ENCODE results near the gene SLC6A19. TPM values are rescaled to one million over a fixed set of nuclear protein-coding genes. Genes with fewer than 3 reads are reported as not detected.
A peak's percentile ranks its signal among the peaks of the same experiment; 100 is the strongest.

The SLC6A19 gene
- total and polyA plus RNA-seq, 2 experiments from 2014 or later: 5.2 to 5.8 TPM

GRCh38 chr5:1166370-1166769 lies 35.0 kb upstream of the SLC6A19 start:
- H3K79me2 ChIP-seq: no peaks in the 10 kb centered on the region
- peaks cover 3% of the 10 kb centered on the region for H3K4me1 ChIP-seq (ENCODE audit: insufficient read depth)
- no peaks in the 10 kb centered on the region for H4K20me1 ChIP-seq (ENCODE audit: insufficient read depth, poor library complexity, severe bottlenecking)
- no peaks in the 10 kb centered on the region for H3K27me3 ChIP-seq
- H3K9me2 ChIP-seq (replicated peaks; ENCODE audit: insufficient read depth): no peaks in the 10 kb centered on the region
- no peak for TF ChIP-seq EZH2phosphoT487 (IDR thresholded peaks at IDR 0.05; ENCODE audit: low read depth, severe bottlenecking, unreplicated experiment)
- TF ChIP-seq CTCF (IDR thresholded peaks at IDR 0.05; ENCODE audit: poor library complexity): no peak
- no peak for TF ChIP-seq EZH2 (IDR thresholded peaks at IDR 0.05; ENCODE audit: borderline replicate concordance)
- no peak overlapping the region for H2AFZ ChIP-seq
- no peak for DNase-seq (ENCODE audit: low spot score)
- H3K4me3 ChIP-seq: no peak overlapping the region
- no peaks in the 10 kb centered on the region for H3K9me3 ChIP-seq (ENCODE audit: low read depth)
- H3K36me3 ChIP-seq (replicated peaks; ENCODE audit: insufficient read depth, low read depth): no peaks in the 10 kb centered on the region
- H3K4me2 ChIP-seq: no peak overlapping the region
- H3K27ac ChIP-seq: no peak overlapping the region

DNA sequence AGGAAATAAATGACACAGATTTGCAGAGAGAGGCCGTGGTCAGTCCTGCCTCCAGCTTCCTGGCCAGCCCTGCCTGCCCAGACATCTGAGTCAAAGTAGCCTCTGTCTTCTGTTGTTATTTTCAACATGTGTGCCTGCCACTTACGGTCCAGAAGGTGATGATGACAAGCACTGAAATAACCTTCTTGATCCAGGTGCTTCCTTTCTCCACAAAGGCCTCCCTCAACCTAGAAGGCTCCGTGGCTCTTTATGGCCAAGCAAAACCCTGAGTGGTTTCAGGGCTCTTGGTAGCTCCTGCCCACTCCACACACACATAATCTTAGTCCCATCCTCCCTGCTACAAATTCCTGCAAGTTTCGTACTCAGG lies 34.1 kb upstream of the SLC6A19 start:
- H3K9me3 ChIP-seq (ENCODE audit: low read depth): no peaks in the 10 kb centered on the region
- H3K4me3 ChIP-seq: no peak overlapping the region
- WGBS (ENCODE audit: low lambda C conversion rate, missing lambda C conversion rate): 66% methylated on average over 4 of the region's 4 CpGs
- no peaks in the 10 kb centered on the region for H3K79me2 ChIP-seq
- H3K4me1 ChIP-seq (ENCODE audit: insufficient read depth): peaks cover 3% of the 10 kb centered on the region
- no peaks in the 10 kb centered on the region for H3K9me2 ChIP-seq (replicated peaks; ENCODE audit: insufficient read depth)
- H3K4me2 ChIP-seq: no peak overlapping the region
- no peak overlapping the region for H3K27ac ChIP-seq
- no peaks in the 10 kb centered on the region for H3K36me3 ChIP-seq (replicated peaks; ENCODE audit: insufficient read depth, low read depth)
- no peak overlapping the region for H2AFZ ChIP-seq
- no peak for DNase-seq (ENCODE audit: low spot score)
- no peaks in the 10 kb centered on the region for H3K27me3 ChIP-seq
- TF ChIP-seq EZH2 (IDR thresholded peaks at IDR 0.05; ENCODE audit: borderline replicate concordance) (no peak), CTCF (IDR thresholded peaks at IDR 0.05; ENCODE audit: poor library complexity) (no peak), EZH2phosphoT487 (IDR thresholded peaks at IDR 0.05; ENCODE audit: low read depth, severe bottlenecking, unreplicated experiment) (no peak)
- H4K20me1 ChIP-seq (ENCODE audit: insufficient read depth, poor library complexity, severe bottlenecking): no peaks in the 10 kb centered on the region

GRCh38 chr5:1167728-1168709 lies 33.4 kb upstream of the SLC6A19 start:
- Histone ChIP-seq H3K79me2 (no peaks in the 10 kb centered on the region), H3K4me3 (no peak overlapping the region), H3K36me3 (replicated peaks; ENCODE audit: insufficient read depth, low read depth) (no peaks in the 10 kb centered on the region), H3K4me2 (peak overlapping the region; percentile 86), H3K9me3 (ENCODE audit: low read depth) (no peaks in the 10 kb centered on the region), H4K20me1 (ENCODE audit: insufficient read depth, poor library complexity, severe bottlenecking) (no peaks in the 10 kb centered on the region), H2AFZ (no peak overlapping the region), H3K27ac (no peak overlapping the region), H3K27me3 (no peaks in the 10 kb centered on the region), H3K9me2 (replicated peaks; ENCODE audit: insufficient read depth) (no peaks in the 10 kb centered on the region), H3K4me1 (ENCODE audit: insufficient read depth) (peaks cover 3% of the 10 kb centered on the region)
- DNase-seq (ENCODE audit: low spot score): peak; percentile 89
- peak; percentile 70 for TF ChIP-seq CTCF (IDR thresholded peaks at IDR 0.05; ENCODE audit: poor library complexity)
- no peak for TF ChIP-seq EZH2phosphoT487 (IDR thresholded peaks at IDR 0.05; ENCODE audit: low read depth, severe bottlenecking, unreplicated experiment)
- TF ChIP-seq EZH2 (IDR thresholded peaks at IDR 0.05; ENCODE audit: borderline replicate concordance): no peak
- WGBS (ENCODE audit: low lambda C conversion rate, missing lambda C conversion rate): 26% methylated on average over 28 of the region's 28 CpGs
